ENCODE measurements around the gene TESMIN.
A peak's percentile ranks its signal among the peaks of the same experiment; 100 is the strongest.

TESMIN gene

DNA sequence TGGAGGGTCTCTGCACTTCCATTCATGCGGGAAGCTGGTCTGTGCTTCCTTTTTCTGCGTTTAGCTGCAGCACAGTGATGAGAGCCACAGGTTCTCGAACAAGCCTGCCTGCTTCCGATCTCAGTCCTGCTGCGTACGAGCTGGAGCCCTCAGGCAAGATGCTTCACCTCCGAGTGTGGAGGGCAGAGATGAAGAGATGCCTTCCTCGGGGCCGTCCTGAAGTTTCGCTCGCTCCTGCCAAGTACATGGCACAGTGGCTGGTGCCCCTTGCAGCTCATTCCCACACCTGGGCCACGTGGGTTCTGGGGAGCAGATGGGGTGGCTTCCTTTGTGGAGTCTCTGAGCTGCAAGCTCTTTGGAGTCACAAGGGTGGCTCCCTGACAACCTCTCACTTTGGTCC, 19.5 kb upstream of the TESMIN start:
- CTCF ChIA-PET, result no interaction called here
- no peaks in the 10 kb centered on the region for H3K27me3 Mint-ChIP-seq
- H3K4me1 Mint-ChIP-seq, result no peaks in the 10 kb centered on the region
- no peaks in the 10 kb centered on the region for H3K9me3 Mint-ChIP-seq
- H3K4me3 Mint-ChIP-seq, result no peak overlapping the region
- peaks cover 38% of the 10 kb centered on the region for H3K36me3 Mint-ChIP-seq
- H3K27ac Mint-ChIP-seq, result no peak overlapping the region
- DNase-seq, result no peak

- no peaks in the 10 kb centered on the region for H3K9me3 Mint-ChIP-seq
- CTCF ChIA-PET, result interaction anchor here (0.6 kb wide), 1 partner anchor 79 kb away, joined by 3 read pairs; no protein-coding TSS in a partner anchor
- no peaks in the 10 kb centered on the region for H3K27me3 Mint-ChIP-seq
- no peak overlapping the region for H3K4me3 Mint-ChIP-seq
- no peak overlapping the region for H3K27ac Mint-ChIP-seq
- H3K36me3 Mint-ChIP-seq, result peaks cover 24% of the 10 kb centered on the region
- no peak for DNase-seq
- peaks cover 4% of the 10 kb centered on the region for H3K4me1 Mint-ChIP-seq
These were observed 16.4 kb upstream of the TESMIN start for GRCh38 chr11:68767672-68768071.

DNA sequence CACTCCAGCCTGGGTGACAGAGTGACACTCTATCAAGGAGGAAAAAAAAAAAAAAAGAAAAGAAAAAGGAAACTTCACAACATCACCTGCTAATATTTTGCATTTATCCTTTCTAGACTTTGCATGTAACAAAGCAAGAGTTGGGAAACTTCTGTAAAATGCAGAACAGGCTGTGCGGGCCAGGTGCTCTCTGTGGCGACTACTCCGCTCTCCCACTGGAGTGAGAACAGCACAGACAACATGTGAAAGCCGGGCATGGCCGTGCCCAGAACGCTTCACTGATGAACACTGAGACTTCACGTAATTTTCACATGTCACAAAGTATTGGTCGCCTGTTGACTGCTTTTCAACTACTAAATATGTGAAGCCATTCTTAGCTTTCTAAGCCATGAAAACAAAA, 15.5 kb upstream of the TESMIN start:
- Mint-ChIP-seq H3K27ac (no peak overlapping the region), H3K4me3 (no peak overlapping the region), H3K4me1 (peaks cover 5% of the 10 kb centered on the region), H3K9me3 (no peaks in the 10 kb centered on the region), H3K36me3 (peaks cover 28% of the 10 kb centered on the region), H3K27me3 (no peaks in the 10 kb centered on the region)
- DNase-seq, result no peak
- CTCF ChIA-PET, result interaction anchor here (0.6 kb wide), 1 partner anchor 159 kb away, joined by 3 read pairs; no protein-coding TSS in a partner anchor

GRCh38 chr11:68764746-68765145, 13.4 kb upstream of the TESMIN start:
- no peak for DNase-seq
- Mint-ChIP-seq H3K9me3 (no peaks in the 10 kb centered on the region), H3K4me3 (no peak overlapping the region), H3K27ac (no peak overlapping the region), H3K36me3 (peaks cover 26% of the 10 kb centered on the region), H3K4me1 (peaks cover 5% of the 10 kb centered on the region), H3K27me3 (no peaks in the 10 kb centered on the region)
- CTCF ChIA-PET, result no interaction called here

DNA sequence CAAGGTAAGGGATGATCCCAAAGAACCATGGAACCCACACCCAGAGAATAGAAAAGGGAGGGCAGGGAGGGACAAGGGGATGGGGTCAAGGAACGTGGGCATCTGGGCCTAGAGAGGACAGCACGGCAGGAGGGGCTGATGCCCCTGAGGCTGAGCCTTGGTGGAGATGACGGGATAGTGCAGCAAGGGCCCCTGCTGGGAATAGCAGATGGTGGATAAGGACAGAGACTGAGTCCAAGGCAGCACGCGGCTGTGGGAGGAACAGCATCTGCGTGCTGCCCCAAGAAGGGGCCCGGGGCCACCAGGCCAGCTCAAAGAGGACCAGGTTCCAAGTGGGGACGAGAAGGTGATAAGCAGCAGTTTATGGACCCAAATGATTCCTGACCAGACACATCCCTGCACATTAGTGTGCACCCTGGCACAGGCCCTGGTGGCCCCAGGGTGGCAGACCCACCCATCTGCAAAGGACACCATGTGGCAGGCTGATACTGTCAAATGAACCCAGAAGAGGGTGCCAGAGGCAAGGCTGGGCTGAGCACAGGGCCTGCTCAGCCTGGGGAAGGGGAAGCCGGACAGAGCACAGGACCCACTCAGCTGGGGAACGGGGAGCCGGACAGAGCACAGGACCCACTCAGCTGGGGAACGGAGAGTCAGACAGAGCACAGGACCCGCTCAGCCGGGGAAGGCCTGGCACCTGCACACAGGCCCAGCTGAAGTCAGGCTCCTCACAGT, 12.8 kb upstream of the TESMIN start:
- Mint-ChIP-seq H3K36me3 (peaks cover 31% of the 10 kb centered on the region), H3K4me3 (no peak overlapping the region), H3K4me1 (peaks cover 5% of the 10 kb centered on the region), H3K27ac (no peak overlapping the region), H3K9me3 (no peaks in the 10 kb centered on the region), H3K27me3 (no peaks in the 10 kb centered on the region)
- CTCF ChIA-PET, result no interaction called here
- no peak for DNase-seq

DNA sequence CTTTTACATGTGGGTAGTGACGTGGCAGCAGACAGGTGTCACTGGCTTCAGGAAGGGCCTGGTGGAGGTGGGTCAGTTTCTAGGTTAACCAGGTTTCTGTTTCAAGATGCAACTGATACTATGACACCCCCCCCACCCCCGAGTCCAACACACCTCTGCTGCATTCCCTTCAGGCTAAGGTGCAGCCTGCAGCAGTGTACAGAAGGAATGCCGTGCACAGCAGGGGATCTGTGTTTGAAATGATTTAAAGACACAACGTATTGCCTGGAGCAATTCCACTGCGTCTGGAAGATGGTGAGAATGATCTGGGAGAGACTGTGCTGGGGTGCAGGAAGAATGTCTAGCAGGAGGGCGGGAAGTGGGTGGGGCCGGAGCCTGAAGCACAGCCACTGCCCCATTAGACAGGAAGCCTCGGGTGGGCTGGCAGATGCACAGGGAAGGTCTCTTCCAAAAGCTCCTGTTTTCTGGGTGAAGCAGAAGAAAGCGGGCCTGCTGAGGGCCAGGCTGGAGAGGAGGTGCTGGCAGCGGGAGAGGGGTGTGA, 11.9 kb upstream of the TESMIN start:
- H3K4me3 Mint-ChIP-seq, result no peak overlapping the region
- no peak overlapping the region for H3K27ac Mint-ChIP-seq
- H3K9me3 Mint-ChIP-seq, result no peaks in the 10 kb centered on the region
- H3K36me3 Mint-ChIP-seq, result peaks cover 26% of the 10 kb centered on the region
- H3K4me1 Mint-ChIP-seq, result peaks cover 5% of the 10 kb centered on the region
- no peaks in the 10 kb centered on the region for H3K27me3 Mint-ChIP-seq
- CTCF ChIA-PET, result no interaction called here
- DNase-seq, result no peak

DNA sequence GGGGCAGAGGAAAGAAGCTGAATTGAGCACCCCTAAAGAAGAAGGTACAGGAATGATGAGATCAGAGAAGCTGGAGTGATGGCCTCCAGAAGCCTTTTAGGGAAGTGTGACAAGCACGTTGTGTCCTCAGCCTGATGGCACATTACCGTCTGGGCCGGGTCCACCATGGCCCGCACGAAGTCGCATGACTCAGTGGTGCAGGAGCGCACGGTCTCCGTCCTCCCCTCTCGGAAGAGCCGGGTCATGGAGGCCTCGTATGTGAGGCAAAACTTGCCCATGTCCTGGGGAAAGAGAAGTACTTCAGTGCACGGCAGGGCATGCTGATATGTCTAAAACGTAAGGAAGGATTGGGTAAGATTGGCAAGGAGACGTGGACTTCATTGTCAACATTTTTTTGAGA, 11.2 kb upstream of the TESMIN start:
- H3K9me3 Mint-ChIP-seq, result no peaks in the 10 kb centered on the region
- peaks cover 29% of the 10 kb centered on the region for H3K36me3 Mint-ChIP-seq
- no peak overlapping the region for H3K4me3 Mint-ChIP-seq
- no peak for DNase-seq
- H3K4me1 Mint-ChIP-seq, result peaks cover 5% of the 10 kb centered on the region
- H3K27me3 Mint-ChIP-seq, result no peaks in the 10 kb centered on the region
- CTCF ChIA-PET, result interaction anchor here (1.9 kb wide), 1 partner anchor 36 kb away, joined by 4 read pairs; no protein-coding TSS in a partner anchor
- H3K27ac Mint-ChIP-seq, result no peak overlapping the region

DNA sequence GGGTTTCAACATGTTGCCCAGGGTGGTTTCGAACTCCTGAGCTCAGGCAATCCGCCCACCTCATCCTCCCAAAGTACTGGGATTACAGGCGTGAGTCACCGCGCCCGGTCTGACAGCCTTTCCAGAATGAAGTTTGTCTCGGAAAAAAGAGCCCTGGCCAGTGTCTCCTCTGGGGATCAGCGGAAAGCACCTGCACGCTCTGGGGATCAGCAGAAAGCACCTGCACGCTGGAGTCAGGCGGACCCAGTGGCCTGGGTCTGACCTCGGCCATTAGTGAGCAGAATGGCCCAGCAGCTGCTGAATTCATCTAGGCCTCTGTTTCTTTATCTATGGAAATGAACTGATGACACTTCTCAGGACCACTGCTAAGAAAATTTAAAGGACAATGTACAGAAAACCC, 10.5 kb upstream of the TESMIN start:
- no peak overlapping the region for H3K4me3 Mint-ChIP-seq
- H3K36me3 Mint-ChIP-seq, result peaks cover 31% of the 10 kb centered on the region
- CTCF ChIA-PET, result interaction anchor here (1.9 kb wide), 1 partner anchor 36 kb away, joined by 4 read pairs; no protein-coding TSS in a partner anchor
- no peak for DNase-seq
- no peak overlapping the region for H3K27ac Mint-ChIP-seq
- H3K27me3 Mint-ChIP-seq, result no peaks in the 10 kb centered on the region
- H3K9me3 Mint-ChIP-seq, result no peaks in the 10 kb centered on the region
- peaks cover 5% of the 10 kb centered on the region for H3K4me1 Mint-ChIP-seq

- CTCF ChIA-PET, result no interaction called here
- H3K36me3 Mint-ChIP-seq, result peaks cover 28% of the 10 kb centered on the region
These were observed 8.7 kb upstream of the TESMIN start for GRCh38 chr11:68759991-68760390.

GRCh38 chr11:68757711-68758110, 6.4 kb upstream of the TESMIN start:
- Mint-ChIP-seq H3K36me3 (peaks cover 32% of the 10 kb centered on the region), H3K27ac (no peak overlapping the region), H3K4me3 (no peak overlapping the region), H3K4me1 (peaks cover 2% of the 10 kb centered on the region), H3K9me3 (no peaks in the 10 kb centered on the region), H3K27me3 (no peaks in the 10 kb centered on the region)
- no peak for DNase-seq
- CTCF ChIA-PET, result no interaction called here

More at GRCh38 chr11:68759991-68760390, 8.7 kb upstream of the TESMIN start:
- Mint-ChIP-seq H3K9me3 (no peaks in the 10 kb centered on the region), H3K27me3 (no peaks in the 10 kb centered on the region), H3K4me1 (peaks cover 5% of the 10 kb centered on the region), H3K27ac (no peak overlapping the region), H3K4me3 (no peak overlapping the region)
- DNase-seq, result no peak

DNA sequence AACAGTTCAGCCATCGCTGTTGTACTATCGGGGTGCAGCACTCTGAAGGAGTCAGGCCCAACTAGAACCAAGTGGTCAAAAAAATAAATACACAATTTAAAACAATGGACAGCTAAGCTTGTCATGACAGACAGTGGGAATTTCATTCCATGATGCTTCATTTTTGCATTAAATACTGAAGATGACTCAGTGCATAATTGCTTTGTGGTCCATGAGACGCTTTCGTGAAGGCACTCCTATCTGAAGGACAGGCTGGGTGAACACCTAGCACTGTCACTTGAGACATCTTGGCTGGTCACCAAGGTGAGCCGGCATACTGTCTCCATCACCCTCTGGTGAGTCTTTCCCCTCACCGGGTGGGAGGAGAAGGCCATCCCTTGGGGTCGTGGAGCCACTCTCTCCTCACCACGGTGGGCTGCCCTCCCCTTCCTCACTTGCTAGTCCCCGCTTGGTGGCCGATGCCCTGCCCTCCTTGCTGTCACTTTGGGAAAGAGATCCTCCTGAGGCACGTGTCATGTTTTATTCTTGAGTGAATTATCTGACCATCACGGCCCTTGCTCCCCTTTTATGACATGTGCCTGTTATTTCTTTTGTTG, 4.9 kb upstream of the TESMIN start:
- no peak for DNase-seq
- peaks cover 24% of the 10 kb centered on the region for H3K36me3 Mint-ChIP-seq
- CTCF ChIA-PET, result no interaction called here
- no peak overlapping the region for H3K4me3 Mint-ChIP-seq
- peaks cover 6% of the 10 kb centered on the region for H3K4me1 Mint-ChIP-seq
- H3K27ac Mint-ChIP-seq, result no peak overlapping the region
- H3K9me3 Mint-ChIP-seq, result no peaks in the 10 kb centered on the region
- peaks cover 4% of the 10 kb centered on the region for H3K27me3 Mint-ChIP-seq

DNA sequence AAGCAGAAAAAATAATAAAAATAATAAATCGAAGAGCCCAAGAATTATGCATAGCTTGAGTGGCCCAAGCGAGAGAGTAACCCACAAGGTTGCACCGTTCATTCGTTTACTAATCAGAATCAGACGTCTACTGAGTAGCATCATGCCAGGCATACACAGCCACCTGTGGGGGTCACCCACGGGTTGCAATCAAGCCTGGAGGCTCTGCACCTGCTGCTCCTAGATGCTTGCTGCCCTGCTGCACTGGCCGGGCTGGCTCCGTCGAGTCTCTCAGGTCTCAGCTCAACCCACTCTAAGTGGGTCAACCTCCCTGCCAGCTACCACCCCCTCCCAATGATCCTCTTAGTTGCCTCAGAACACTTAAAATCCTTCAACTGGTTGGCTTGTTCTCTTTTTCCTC, 2.0 kb upstream of the TESMIN start:
- CTCF ChIA-PET, result no interaction called here
- no peak for DNase-seq
- Mint-ChIP-seq H3K4me3 (no peak overlapping the region), H3K27ac (no peak overlapping the region), H3K36me3 (peaks cover 22% of the 10 kb centered on the region), H3K4me1 (peaks cover 15% of the 10 kb centered on the region), H3K27me3 (peaks cover 18% of the 10 kb centered on the region), H3K9me3 (no peaks in the 10 kb centered on the region)

DNA sequence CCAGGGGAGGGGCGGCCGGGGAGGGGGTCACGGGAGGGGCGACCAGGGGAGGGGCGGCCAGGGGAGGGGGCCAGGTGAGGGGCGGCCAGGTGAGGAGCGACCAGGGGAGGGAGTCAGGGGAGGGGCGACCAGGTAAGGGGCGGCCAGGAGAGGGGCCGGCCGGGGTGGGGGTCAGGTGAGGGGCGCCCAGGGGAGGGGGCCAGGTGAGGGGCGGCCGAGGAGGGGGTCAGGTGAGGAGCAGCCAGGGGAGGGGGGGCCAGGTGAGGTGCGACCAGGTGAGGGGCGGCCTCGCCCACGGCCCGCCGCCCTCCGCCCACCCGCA, 355 bp downstream of the TESMIN start:
- Mint-ChIP-seq H3K4me3 (no peak overlapping the region), H3K9me3 (no peaks in the 10 kb centered on the region), H3K27ac (no peak overlapping the region), H3K4me1 (peaks cover 15% of the 10 kb centered on the region), H3K27me3 (peaks cover 18% of the 10 kb centered on the region), H3K36me3 (peaks cover 20% of the 10 kb centered on the region)
- CTCF ChIA-PET, result no interaction called here
- DNase-seq, result no peak

GRCh38 chr11:68750195-68751003, 921 bp downstream of the TESMIN start:
- Mint-ChIP-seq H3K9me3 (no peaks in the 10 kb centered on the region), H3K4me3 (peak overlapping the region; percentile 55), H3K36me3 (peaks cover 23% of the 10 kb centered on the region), H3K4me1 (peaks cover 15% of the 10 kb centered on the region), H3K27ac (no peak overlapping the region), H3K27me3 (peaks cover 18% of the 10 kb centered on the region)
- CTCF ChIA-PET, result interaction anchor here (1.1 kb wide), 1 partner anchor 94 kb away, joined by 5 read pairs; no protein-coding TSS in a partner anchor
- peak; percentile 31 for DNase-seq
